Cardiac fibroblast (primary cell): Measurements from ENCODE around the gene ZCCHC2.

Experiments
- DNase-seq, 2 donors: peaks; one replicate each; pipeline versions ENCODE4 v3.0.0 to v3.0.0-alpha.2; 2010; ENCODE audit warnings: low read depth in 2 of 2
- H3K4me3 ChIP-seq, 2 donors: replicated peaks in 1 of 2; 1 replicate in 1 of 2; 2 replicates in 1 of 2; pipeline ENCODE4 v1.5.1; 2011; ENCODE audit warnings: low read depth in 2 of 2, low read length in 2 of 2, mild to moderate bottlenecking in 2 of 2, moderate library complexity in 1 of 2
- TF ChIP-seq, protein P1 (sequence below): IDR thresholded peaks from one replicate; pipeline ENCODE4 v1.5.1; 2011; ENCODE audit warnings: low read depth, mild to moderate bottlenecking, low read length, inconsistent platforms

ZCCHC2 gene

GRCh38 chr18:62610701-62611411, 88.0 kb downstream of the ZCCHC2 start:
- peak overlapping the region; percentile 3 to 8 for H3K4me3 ChIP-seq
- TF ChIP-seq, protein P1, sequence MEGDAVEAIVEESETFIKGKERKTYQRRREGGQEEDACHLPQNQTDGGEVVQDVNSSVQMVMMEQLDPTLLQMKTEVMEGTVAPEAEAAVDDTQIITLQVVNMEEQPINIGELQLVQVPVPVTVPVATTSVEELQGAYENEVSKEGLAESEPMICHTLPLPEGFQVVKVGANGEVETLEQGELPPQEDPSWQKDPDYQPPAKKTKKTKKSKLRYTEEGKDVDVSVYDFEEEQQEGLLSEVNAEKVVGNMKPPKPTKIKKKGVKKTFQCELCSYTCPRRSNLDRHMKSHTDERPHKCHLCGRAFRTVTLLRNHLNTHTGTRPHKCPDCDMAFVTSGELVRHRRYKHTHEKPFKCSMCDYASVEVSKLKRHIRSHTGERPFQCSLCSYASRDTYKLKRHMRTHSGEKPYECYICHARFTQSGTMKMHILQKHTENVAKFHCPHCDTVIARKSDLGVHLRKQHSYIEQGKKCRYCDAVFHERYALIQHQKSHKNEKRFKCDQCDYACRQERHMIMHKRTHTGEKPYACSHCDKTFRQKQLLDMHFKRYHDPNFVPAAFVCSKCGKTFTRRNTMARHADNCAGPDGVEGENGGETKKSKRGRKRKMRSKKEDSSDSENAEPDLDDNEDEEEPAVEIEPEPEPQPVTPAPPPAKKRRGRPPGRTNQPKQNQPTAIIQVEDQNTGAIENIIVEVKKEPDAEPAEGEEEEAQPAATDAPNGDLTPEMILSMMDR: no peak
- DNase-seq: no peak

DNA sequence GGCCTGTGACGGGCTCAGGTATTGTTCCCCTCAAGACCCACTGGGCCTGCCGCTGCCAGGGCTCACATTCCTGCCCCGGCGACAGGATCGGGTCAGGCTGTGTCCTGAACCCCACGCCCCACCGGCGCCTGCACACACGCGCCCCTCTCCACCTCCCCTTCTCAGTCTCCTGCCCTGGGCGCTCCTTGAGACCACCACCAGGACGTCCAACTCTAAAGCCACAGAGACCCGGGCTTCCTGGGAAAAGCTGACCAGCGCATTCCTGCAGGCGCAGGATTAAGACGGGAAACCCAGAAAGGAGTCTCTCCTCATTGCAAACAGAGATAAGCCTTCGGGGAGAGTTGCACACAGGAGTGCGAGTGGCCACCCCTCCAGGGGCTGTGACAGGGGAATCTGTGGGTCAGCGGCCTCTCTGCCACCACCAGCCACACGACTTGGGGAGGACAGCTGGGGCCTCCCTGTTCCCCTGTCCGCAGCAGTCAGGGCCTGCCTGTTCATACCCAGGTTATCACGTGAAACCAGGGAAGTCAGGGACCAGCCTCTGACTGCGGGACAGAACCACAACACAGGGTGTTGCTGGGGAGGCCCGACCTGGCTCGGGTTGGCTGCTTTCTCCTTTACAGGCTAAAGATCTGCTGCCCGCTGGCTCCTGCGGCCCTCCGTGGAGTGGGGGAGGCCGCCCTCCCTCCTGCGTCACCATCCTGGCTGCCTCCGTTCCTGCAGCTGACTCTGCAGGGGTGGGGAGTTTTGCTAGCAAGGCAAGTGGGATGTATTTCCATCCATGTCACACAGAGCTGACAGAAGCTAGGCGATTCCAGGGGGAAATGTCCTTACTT, 88.8 kb downstream of the ZCCHC2 start:
- peak in 1 of 2 donors; percentile 29 for DNase-seq
- peak overlapping the region; percentile 3 to 8 for H3K4me3 ChIP-seq
- TF ChIP-seq, protein P1: no peak

- no peak for DNase-seq
- no peak overlapping the region for H3K4me3 ChIP-seq
- TF ChIP-seq, protein P1: no peak
These were observed 89.4 kb downstream of the ZCCHC2 start for GRCh38 chr18:62612289-62612645.

DNA sequence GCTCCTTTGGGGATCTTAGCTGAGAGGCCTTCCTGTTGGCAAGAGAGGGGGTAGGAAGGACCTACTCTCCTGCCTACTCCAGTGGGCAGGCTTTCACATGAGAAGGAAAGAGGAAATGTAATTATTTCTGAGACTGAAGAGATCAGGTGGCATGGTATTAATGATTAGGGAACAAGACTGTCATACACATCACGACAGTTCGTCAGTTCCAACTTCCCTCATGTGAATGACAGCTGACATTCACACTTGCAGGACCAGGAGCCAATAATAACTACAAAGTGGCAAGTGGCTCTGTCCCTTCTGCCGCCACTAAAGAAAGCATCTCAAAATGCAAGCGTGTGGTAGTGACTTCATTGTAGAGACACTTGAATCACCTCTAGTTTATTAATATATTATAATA, 90.0 kb downstream of the ZCCHC2 start:
- H3K4me3 ChIP-seq: no peak overlapping the region
- TF ChIP-seq, protein P1: no peak
- DNase-seq: no peak

GRCh38 chr18:62614494-62614893, 91.7 kb downstream of the ZCCHC2 start:
- no peak overlapping the region for H3K4me3 ChIP-seq
- no peak for DNase-seq
- TF ChIP-seq, protein P1: no peak

- TF ChIP-seq, protein P1: no peak
- DNase-seq: peak; percentile 41 to 52
- H3K4me3 ChIP-seq: no peak overlapping the region
These were observed 93.5 kb downstream of the ZCCHC2 start for GRCh38 chr18:62616331-62616805.
